H1 (cell line): Measurements from ENCODE around the gene GPR143. TPM values are rescaled to one million over a fixed set of nuclear protein-coding genes. Genes with fewer than 3 reads are reported as not detected.

Source experiments
- NANOG ChIP-seq: IDR thresholded peaks from 2 replicates; pipeline ENCODE4 v1.6.1; 2011; ENCODE audit warnings: low read length, low read depth, mild to moderate bottlenecking, inconsistent platforms; ENCODE audit not compliant: insufficient read depth, poor library complexity, severe bottlenecking
- USF2 ChIP-seq: IDR thresholded peaks from 2 replicates; pipeline ENCODE4 v1.6.1; 2011; ENCODE audit warnings: low read length, improper control_type of control experiment
- polyA plus RNA-seq, 7 experiments: library from polyadenylated mRNA; depleted of rRNA in 3 of 7; stranded (reverse) in 5 of 7; unstranded in 2 of 7; fragments of >200 nt in 5 of 7; fragments of 200-250 nt in 2 of 7; gene quantifications; 1 replicate in 5 of 7; 2 replicates in 1 of 7; 4 replicates in 1 of 7; pipeline versions ENCODE4 v1.2.1 to v1.2.3, GENCODE V29; 2011 to 2013; ENCODE audit warnings: missing spikeins in 2 of 7, mixed read lengths in 2 of 7
- total RNA-seq: library from RNA; stranded (reverse); fragmentation: NEBNext Ultra II Directional; extraction: Animal tissue kit (Norgen Biotek cat#: 25700); gene quantifications from 2 replicates; pipeline ENCODE4 v1.2.1, GENCODE V29; 2021

The GPR143 gene
- total and polyA plus RNA-seq, 2 of the 8 experiments (the other 6 are each of a cell fraction or from before 2014, with no cell fraction given): 18.5 to 30.7 TPM

DNA sequence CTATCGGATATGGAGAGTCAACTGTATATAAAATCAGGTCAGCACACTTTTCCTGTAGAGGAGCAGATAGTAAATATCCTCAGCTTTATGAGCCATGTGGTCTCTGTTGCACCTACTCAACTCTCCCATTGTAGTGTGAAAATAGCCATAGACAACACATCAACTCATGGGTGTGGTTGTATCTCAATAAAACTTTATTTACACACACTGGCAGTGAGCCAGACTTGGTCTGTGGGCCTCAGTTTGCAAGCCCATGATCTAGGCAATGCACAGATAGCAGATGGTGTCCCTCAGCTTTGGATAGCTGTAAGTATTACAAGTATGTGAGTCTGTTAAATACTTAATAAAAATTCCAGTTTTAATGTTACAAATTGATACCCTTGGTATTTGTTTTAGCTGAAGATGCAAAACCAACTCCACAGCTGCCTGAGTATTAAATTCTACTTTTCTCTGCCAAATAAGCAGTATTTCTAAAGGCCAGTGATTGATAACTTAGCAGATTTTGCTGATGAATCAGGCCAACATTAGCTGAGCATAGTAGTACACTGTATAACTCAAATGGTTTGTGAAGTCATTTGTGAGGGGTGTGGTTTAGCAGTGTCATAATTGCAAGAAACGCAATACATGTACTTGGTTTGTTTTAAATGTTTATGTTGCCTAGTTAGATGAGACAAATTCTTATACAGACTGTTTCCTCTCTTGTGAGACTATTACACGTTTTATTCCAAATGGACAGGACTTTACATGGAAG, 87.3 kb downstream of the GPR143 start (continued):
- TF ChIP-seq NANOG (no peak), USF2 (no peak)
